Keratinocyte (primary cell): ENCODE measurements around the gene SLC12A5. TPM values are rescaled to one million over a fixed set of nuclear protein-coding genes. Genes with fewer than 3 reads are reported as not detected.

ENCODE experiments used
- DNase-seq: peaks from one replicate; pipeline ENCODE4 v3.0.0-alpha.2; 2011; ENCODE audit warnings: low read depth, missing footprints, low spot score
- FAIRE-seq: peaks from 2 replicates; lab custom pipeline; 2011; peaks lifted over from hg19 to GRCh38; lab: Jason Lieb, UNC
- H2AFZ ChIP-seq: 2 replicates; pipeline ENCODE4 v1.6.0; 2012; ENCODE audit warnings: low read length, control low read depth, inconsistent platforms; ENCODE audit not compliant: control insufficient read depth
- H3K27ac ChIP-seq: 2 replicates; pipeline ENCODE4 v1.5.1; 2011; ENCODE audit warnings: low read length; ENCODE audit not compliant: control insufficient read depth, insufficient read depth
- H3K27me3 ChIP-seq: 3 replicates; pipeline ENCODE4 v1.6.0; 2011; ENCODE audit warnings: low read length; ENCODE audit not compliant: control insufficient read depth, insufficient read depth; ENCODE audit errors: extremely low read depth
- H3K36me3 ChIP-seq, 2 experiments: 2 replicates in 1 of 2; 3 replicates in 1 of 2; pipeline ENCODE4 v1.5.1; 2011; ENCODE audit warnings: low read length in 2 of 2, mild to moderate bottlenecking in 1 of 2; ENCODE audit not compliant: control insufficient read depth in 2 of 2, insufficient read depth in 2 of 2; ENCODE audit errors: extremely low read depth in 1 of 2
- H3K4me1 ChIP-seq: 3 replicates; pipeline ENCODE4 v1.5.1; 2011; ENCODE audit warnings: low read length; ENCODE audit not compliant: control insufficient read depth, insufficient read depth; ENCODE audit errors: extremely low read depth
- H3K4me2 ChIP-seq: 3 replicates; pipeline ENCODE4 v1.6.0; 2011; ENCODE audit warnings: low read depth, low read length; ENCODE audit not compliant: control insufficient read depth, insufficient read depth; ENCODE audit errors: extremely low read depth
- H3K4me3 ChIP-seq, 3 experiments: fragments of 200-600 bp in 1 of 3; sonication (generic) in 1 of 3; 2 replicates in 2 of 3; 3 replicates in 1 of 3; pipeline ENCODE4 v1.5.1; 2011 to 2016; ENCODE audit warnings: low read length in 3 of 3, mild to moderate bottlenecking in 3 of 3, control low read depth in 2 of 3, inconsistent platforms in 1 of 3, low read depth in 1 of 3, mixed read lengths in 1 of 3, mixed run types in 1 of 3, moderate library complexity in 1 of 3; ENCODE audit not compliant: control insufficient read depth in 2 of 3, insufficient read depth in 2 of 3; ENCODE audit errors: extremely low read depth in 1 of 3
- H3K79me2 ChIP-seq: 2 replicates; pipeline ENCODE4 v1.6.0; 2012; ENCODE audit warnings: low read length; ENCODE audit not compliant: control insufficient read depth, insufficient read depth
- H3K9ac ChIP-seq: 3 replicates; pipeline ENCODE4 v1.6.0; 2011; ENCODE audit warnings: low read length; ENCODE audit not compliant: control insufficient read depth, insufficient read depth; ENCODE audit errors: extremely low read depth
- H3K9me1 ChIP-seq: 3 replicates; pipeline ENCODE4 v1.6.0; 2011; ENCODE audit warnings: low read length; ENCODE audit not compliant: control insufficient read depth, insufficient read depth; ENCODE audit errors: extremely low read depth
- H3K9me3 ChIP-seq: 2 replicates; pipeline ENCODE4 v1.5.1; 2012; ENCODE audit warnings: low read depth, low read length; ENCODE audit not compliant: control insufficient read depth
- H4K20me1 ChIP-seq: 3 replicates; pipeline ENCODE4 v1.6.0; 2011; ENCODE audit warnings: low read length; ENCODE audit not compliant: control insufficient read depth, insufficient read depth; ENCODE audit errors: extremely low read depth
- EZH2 ChIP-seq: IDR thresholded peaks from one replicate; pipeline ENCODE4 v1.6.1; 2012; ENCODE audit warnings: inconsistent platforms, mild to moderate bottlenecking, low read length, moderate library complexity
- dilution Hi-C: fragments of 300-500 bp; cut with MboI; formaldehyde crosslinking; loops from one replicate; pipeline ENCODE4 v1.7.0; 2020; ENCODE audit warnings: low sequenced_read_pairs; ENCODE audit not compliant: extremely low pct_ligation_motif_present
- polyA plus RNA-seq, 5 experiments: library from polyadenylated mRNA; depleted of rRNA in 3 of 5; stranded (reverse) in 3 of 5; stranded (forward) in 1 of 5; unstranded in 1 of 5; fragments of >200 nt; gene quantifications; 1 replicate in 1 of 5; 2 replicates in 3 of 5; 3 replicates in 1 of 5; pipeline versions ENCODE4 v1.2.1 to v1.2.3, GENCODE V29; 2011 to 2012; ENCODE audit warnings: missing spikeins in 2 of 5, low read depth in 1 of 5, low replicate concordance in 1 of 5
- TF ChIP-seq, protein P1 (sequence below), 3 experiments: IDR thresholded peaks in 1 of 3; conservative IDR thresholded peaks in 1 of 3; optimal IDR thresholded peaks in 1 of 3; 2 replicates in 2 of 3; 3 replicates in 1 of 3; pipeline versions ENCODE3 to v1.5.1; 2011; ENCODE audit warnings: low read length in 3 of 3, mild to moderate bottlenecking in 3 of 3, moderate library complexity in 2 of 3, control low read depth in 1 of 3, inconsistent platforms in 1 of 3; ENCODE audit not compliant: insufficient read depth in 2 of 3; ENCODE audit errors: extremely low read depth in 1 of 3

The SLC12A5 gene
- polyA plus RNA-seq, 1 donor (not counting 4 experiments of a cell fraction or from before 2014, with no cell fraction given) = not detected

DNA sequence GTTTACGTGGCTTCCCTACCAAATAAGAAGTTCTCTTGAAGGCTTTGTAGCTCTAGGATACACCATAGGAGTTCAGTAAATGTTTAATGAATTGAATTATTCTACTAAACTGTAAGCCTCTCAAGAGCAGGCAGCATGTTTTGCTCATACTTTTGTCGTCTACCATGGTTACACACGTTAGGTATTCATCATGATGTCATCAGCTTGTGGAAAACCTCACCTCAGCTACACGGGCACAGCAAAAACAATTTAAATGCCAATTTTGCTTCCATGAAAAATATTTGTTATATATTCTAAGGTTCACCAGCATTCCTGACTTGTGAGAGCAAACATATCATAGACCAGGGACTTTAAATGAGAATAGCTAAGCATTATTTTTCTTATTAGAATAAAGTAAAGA lies 44.0 kb downstream of the SLC12A5 start:
- Histone ChIP-seq H3K9me3 (no peaks in the 10 kb centered on the region), H2AFZ (no peak overlapping the region), H3K9me1 (no peaks in the 10 kb centered on the region), H3K4me1 (peaks cover 11% of the 10 kb centered on the region), H4K20me1 (peaks cover 12% of the 10 kb centered on the region), H3K4me3 (no peak overlapping the region), H3K27ac (no peak overlapping the region), H3K27me3 (no peaks in the 10 kb centered on the region), H3K9ac (no peak overlapping the region), H3K4me2 (no peak overlapping the region), H3K36me3 (peaks cover 1 to 12% of the 10 kb centered on the region in 2 experiments), H3K79me2 (peaks cover 2% of the 10 kb centered on the region)
- no peak for TF ChIP-seq EZH2
- TF ChIP-seq, protein P1, sequence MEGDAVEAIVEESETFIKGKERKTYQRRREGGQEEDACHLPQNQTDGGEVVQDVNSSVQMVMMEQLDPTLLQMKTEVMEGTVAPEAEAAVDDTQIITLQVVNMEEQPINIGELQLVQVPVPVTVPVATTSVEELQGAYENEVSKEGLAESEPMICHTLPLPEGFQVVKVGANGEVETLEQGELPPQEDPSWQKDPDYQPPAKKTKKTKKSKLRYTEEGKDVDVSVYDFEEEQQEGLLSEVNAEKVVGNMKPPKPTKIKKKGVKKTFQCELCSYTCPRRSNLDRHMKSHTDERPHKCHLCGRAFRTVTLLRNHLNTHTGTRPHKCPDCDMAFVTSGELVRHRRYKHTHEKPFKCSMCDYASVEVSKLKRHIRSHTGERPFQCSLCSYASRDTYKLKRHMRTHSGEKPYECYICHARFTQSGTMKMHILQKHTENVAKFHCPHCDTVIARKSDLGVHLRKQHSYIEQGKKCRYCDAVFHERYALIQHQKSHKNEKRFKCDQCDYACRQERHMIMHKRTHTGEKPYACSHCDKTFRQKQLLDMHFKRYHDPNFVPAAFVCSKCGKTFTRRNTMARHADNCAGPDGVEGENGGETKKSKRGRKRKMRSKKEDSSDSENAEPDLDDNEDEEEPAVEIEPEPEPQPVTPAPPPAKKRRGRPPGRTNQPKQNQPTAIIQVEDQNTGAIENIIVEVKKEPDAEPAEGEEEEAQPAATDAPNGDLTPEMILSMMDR (optimal IDR thresholded peaks at IDR 0.05 in 1 of 3, IDR thresholded peaks at IDR 0.05 in 1 of 3, conservative IDR thresholded peaks at IDR 0.05 in 1 of 3; ENCODE audit: extremely low read depth in 1 of 3, insufficient read depth in 2 of 3, low read length in 3 of 3) = no peak
- DNase-seq (no peak), FAIRE-seq (no peak)
- dilution Hi-C loops = no loop called here

- Histone ChIP-seq H3K27me3 (no peaks in the 10 kb centered on the region), H3K36me3 (peaks cover 0 to 12% of the 10 kb centered on the region in 2 experiments), H3K9ac (no peak overlapping the region), H3K9me1 (no peaks in the 10 kb centered on the region), H3K4me2 (peak overlapping the region; percentile 28), H3K4me1 (peaks cover 11% of the 10 kb centered on the region), H3K27ac (no peak overlapping the region), H2AFZ (no peak overlapping the region), H3K4me3 (no peak overlapping the region), H3K79me2 (peaks cover 5% of the 10 kb centered on the region), H3K9me3 (no peaks in the 10 kb centered on the region), H4K20me1 (peaks cover 12% of the 10 kb centered on the region)
- FAIRE-seq = peak; percentile 41
- peak; percentile 58 for DNase-seq
- dilution Hi-C loops = no loop called here
- TF ChIP-seq EZH2 = no peak
- TF ChIP-seq, protein P1 (optimal IDR thresholded peaks at IDR 0.05 in 1 of 3, IDR thresholded peaks at IDR 0.05 in 1 of 3, conservative IDR thresholded peaks at IDR 0.05 in 1 of 3; ENCODE audit: extremely low read depth in 1 of 3, insufficient read depth in 2 of 3, low read length in 3 of 3) = no peak
Observed at GRCh38 chr20:46073443-46073842, 44.4 kb downstream of the SLC12A5 start.
